Pericardium fibroblast (primary cell): ENCODE data around the gene NAT8L. TPM values are rescaled to one million over a fixed set of nuclear protein-coding genes. Genes with fewer than 3 reads are reported as not detected.

Source experiments
- total RNA-seq: library from RNA; depleted of rRNA; stranded (reverse); fragments of >200 nt; gene quantifications from 2 replicates; pipeline ENCODE4 v1.2.3, GENCODE V29; 2015

The NAT8L gene
- total RNA-seq: 0.23 and 0.26 TPM in 2 replicates

GRCh38 chr4:2059046-2059725 lies at the start of gene NAT8L:
Gene NAT8L (plus strand): TSS chr4:2059327. CDS start chr4:2059512, 185 bp downstream.

Other genes starting within 250 kb of the NAT8L start
- gene LETM1, start 203.2 kb upstream of the NAT8L start, total RNA-seq: 32.2 and 34.7 TPM in 2 replicates
- gene NSD2, start 187.9 kb upstream of the NAT8L start, total RNA-seq: 12.3 and 20.9 TPM in 2 replicates
- gene NELFA, start 50.4 kb upstream of the NAT8L start, total RNA-seq: 14.9 and 15.9 TPM in 2 replicates
- 4.6 and 5.3 TPM in 2 replicates for gene HAUS3, start 182.8 kb downstream of the NAT8L start, total RNA-seq
- 1.1 and 1.9 TPM in 2 replicates for gene POLN, start 182.8 kb downstream of the NAT8L start, total RNA-seq
- 93.1 and 94.6 TPM in 2 replicates for gene MXD4, start 202.8 kb downstream of the NAT8L start, total RNA-seq